GM19468 (cell line): Measurements from ENCODE around the gene OR2L5.
A peak's percentile ranks its signal among the peaks of the same experiment; 100 is the strongest.

Source experiments
- ATAC-seq: cut with Tn5 transposase; IDR thresholded peaks from one replicate; pipeline ENCODE4 v1.9.1; 2021; ENCODE audit warnings: mild to moderate bottlenecking, moderate library complexity, moderate number of reproducible peaks; ENCODE audit not compliant: unreplicated experiment; ENCODE audit errors: extremely low read depth

OR2L5 gene

DNA sequence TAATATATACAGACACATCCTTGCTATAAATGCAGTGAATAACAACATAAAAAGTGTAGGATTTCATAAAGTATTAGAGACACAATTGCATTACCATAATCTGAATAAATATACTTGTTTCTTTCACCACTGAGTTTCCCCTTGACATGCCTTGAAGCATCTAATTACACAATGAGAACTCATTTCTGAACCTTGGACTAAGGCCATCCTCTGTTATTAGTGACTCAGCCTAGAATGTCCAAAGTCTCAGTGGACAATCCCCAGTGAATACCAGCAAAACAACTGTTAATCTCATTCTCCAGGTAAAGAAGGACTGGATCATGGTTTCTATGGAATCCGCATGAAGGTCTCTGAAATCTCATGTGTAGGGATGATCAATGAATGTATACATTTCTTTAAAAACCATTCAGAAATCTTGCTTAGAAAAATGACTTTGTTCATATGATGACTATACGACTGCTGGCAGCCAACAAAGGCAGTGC is at the start of gene OR2L5:
Gene OR2L5 (plus strand): TSS at position 432 of the 482 bp plus-strand sequence. CDS start 8,288 bp downstream, outside the sequence.
- ATAC-seq: no peak

DNA sequence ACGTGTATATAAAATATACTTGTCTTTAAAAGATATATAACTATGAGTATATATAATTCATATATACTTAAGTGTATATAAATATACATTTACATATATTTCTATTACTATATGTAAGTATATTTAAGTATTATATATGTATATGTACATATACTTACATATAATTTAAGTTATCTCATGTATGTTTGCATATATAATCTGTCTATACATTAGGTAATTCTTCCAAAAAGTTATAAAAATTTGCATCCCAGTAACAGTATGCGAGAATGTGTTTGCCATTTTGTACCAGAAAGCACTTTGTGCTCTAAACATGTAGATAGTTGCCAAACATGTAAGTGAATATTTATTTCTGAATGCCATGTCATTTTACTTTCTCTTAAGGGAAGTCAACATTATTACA is 48.5 kb upstream of the OR2L5 start, which contains the start of gene OR2AK2:
Gene OR2AK2 (plus strand): TSS at position 301 of the 400 bp plus-strand sequence. CDS start 144 bp downstream, outside the sequence.
- no peak for ATAC-seq

DNA sequence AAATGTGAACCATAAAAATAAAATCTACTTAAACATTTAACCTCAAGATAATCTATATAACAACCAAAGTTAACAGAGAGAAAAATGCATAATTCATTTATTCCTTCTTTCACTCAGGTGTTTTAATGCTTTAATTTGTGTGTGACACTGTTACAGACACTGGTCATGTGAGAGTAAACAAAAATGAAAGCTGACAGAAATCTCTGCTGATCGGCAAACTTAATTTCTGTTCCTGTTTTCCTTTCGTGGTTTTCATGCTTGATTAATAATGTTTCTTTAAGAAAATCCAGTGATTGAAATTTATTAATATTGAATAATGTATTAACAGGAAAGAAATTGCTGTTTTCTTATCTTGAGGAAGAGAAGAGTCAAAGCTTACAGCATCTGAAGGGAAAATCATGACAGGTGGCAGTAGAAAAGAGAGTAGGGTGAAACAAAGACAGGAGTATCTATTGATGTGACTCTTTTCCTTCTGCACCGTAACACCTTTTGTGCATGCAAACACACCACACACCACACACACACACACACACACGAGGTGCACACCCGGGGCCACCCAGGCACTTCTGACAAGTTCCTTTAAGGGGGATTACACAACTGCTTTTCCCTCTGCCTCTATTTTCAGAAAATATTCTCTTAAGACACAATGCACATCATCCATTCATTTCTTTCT is 46.8 kb upstream of the OR2L5 start:
- peak; percentile 57 for ATAC-seq

DNA sequence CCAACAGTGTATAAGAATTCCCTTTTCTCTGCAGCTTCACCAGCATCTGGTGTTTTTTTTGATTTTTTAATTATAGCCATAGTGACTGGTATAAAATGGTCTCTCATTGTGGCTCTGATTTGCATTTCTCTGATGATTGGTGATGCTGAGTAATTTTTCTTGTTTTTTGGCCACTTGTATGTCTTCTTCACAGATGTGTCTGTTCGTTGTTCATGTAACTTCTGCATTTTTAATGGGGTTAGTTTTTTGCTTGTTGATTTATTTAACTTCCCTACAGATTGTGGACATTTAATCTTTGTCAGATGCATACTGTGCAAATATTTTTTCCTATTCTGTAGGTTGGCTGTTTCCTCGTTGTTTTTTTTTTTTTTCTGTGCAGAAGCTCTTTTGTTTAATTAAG is 20.5 kb upstream of the OR2L5 start:
- ATAC-seq: no peak

DNA sequence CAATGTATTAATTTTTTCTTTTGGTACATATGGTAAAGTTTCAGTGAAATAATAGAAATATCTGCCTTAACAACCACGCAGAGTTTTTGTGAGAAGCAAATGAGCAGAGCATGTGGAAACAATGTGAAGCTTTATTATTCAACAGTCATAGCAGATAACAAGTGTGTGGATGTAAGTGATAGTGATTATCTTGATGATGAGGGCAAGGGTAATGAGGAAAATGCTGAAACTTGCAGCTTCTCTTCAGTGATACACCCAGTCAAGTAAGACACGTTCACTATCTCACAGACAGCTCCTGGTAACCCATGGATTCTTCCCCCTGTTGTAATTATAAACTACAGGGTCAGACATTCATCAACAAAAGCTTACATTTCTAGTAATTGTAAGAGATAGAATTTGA is 14.6 kb upstream of the OR2L5 start:
- ATAC-seq: no peak

- ATAC-seq: no peak
These were observed 13.3 kb upstream of the OR2L5 start for GRCh38 chr1:248000169-248000568.

GRCh38 chr1:248007778-248008177 is 5.7 kb upstream of the OR2L5 start:
- ATAC-seq: no peak

DNA sequence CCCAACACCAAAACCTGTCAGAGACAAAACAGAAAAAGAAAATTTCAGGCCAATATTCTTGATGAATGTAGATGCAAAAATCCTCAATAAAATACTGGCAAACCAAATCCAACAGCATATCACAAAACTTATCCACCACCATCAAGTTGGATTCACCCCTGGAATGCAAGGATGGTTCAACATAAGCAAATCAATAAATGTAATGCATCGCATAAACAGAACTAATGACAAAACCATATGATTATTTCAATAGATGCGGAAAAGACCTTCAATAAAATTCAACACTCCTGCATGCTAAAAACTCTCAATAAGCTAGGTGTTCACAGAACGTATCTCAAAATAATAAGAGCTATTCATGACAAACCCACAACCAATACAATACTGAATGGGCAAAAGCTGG is 3.8 kb upstream of the OR2L5 start:
- no peak for ATAC-seq

- ATAC-seq: no peak
These were observed 2.3 kb downstream of the OR2L5 start for GRCh38 chr1:248015803-248016202.

DNA sequence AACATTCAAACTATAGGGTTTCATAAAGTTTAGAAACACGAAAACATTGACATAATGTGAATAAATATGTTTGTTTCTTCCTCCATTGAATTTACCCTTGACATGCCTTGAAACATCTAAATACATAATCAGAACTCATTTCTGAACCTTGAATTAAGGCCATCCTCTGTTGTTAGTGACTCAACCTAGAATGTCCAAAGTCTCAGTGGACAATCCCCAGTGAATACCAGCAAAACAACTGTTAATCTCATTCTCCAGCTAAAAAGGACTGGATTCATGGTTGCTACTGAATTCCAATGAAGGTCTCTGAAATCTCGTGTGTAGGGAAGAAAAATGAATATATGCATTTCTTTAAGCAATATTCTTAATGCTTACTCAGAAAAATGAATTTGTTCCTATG is 16.3 kb downstream of the OR2L5 start, which contains the start of gene OR2L2:
Gene OR2L2 (plus strand): TSS at position 301 of the 400 bp plus-strand sequence. CDS start 8,198 bp downstream, outside the sequence.
- no peak for ATAC-seq

DNA sequence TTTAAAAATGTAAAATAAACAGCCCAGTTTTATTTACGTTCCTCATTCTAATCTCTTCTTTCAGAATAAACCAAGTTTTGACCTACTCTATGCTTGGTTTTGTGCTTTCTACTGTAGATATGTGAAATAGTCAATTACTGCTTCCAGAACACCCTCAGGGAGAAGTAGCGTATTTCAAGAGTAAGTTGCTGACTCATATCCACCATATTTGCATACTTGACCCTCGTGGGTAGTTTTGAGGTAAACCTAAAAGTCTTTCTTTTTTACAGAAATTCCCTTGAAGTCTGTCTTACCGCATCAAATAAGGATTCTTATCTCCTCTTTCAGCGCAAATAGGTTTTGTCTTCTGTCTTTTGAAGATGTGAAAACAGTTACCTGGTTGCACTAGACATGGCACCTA is 31.7 kb downstream of the OR2L5 start:
- no peak for ATAC-seq

DNA sequence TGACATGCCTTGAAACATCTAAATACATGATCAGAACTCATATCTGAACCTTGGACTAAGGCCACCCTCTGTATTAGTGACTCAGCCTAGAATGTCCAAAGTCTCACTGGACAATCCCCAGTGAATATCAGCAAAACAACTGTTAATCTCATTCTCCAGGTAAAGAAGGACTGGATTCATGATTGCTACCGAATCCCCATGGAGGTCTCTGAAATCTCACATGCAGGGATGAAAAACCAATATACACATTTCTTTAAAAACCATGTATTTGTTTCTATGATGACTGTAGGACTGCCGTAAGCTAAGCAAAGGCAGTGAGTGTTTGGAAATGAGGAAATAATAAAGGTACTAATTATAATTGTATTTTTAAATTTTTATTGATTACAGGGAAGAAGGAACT is 33.1 kb downstream of the OR2L5 start, which contains the start of gene OR2L3:
Gene OR2L3 (plus strand): TSS at position 301 of the 400 bp plus-strand sequence. CDS start 13,846 bp downstream, outside the sequence.
- no peak for ATAC-seq

DNA sequence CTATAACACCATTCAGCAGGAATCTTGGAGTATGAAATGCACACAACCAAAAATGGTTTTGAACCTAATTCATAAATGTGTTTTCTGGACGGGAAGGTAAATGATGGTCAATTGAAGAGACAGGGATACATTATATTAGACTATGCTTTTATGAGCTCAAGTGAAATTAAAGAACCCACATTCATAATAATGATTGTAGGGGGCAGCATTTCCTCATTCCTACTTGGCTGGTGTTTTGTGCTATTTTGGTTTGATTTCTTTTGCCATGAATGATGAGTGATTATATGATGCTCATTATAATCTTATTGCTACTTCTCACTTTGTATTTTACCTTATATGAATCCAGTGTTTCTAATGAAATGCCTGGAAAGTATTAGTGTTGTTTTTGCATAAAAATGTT is 33.5 kb downstream of the OR2L5 start:
- ATAC-seq: no peak

DNA sequence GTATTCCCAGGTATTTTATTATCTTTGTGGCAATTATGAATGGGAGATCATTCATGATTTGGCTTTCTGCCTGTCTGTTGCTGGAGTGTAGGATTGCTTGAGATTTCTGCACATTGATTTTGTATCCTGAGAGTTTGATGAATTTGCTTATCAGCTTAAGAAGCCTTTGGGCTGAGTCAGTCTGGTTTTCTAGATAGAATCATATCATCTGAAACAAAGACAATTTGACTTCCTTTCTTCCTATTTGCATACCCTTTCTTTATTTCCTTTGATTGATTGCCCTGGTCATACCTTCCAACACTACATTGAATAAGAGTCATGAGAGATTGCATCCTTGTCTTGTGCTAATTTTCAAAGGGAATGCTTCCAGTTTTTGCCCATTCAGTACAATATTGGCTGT is 41.2 kb downstream of the OR2L5 start:
- no peak for ATAC-seq

GRCh38 chr1:248055261-248055660 is 41.8 kb downstream of the OR2L5 start:
- no peak for ATAC-seq

- no peak for ATAC-seq
These were observed 51.6 kb downstream of the OR2L5 start for GRCh38 chr1:248065071-248065470.

DNA sequence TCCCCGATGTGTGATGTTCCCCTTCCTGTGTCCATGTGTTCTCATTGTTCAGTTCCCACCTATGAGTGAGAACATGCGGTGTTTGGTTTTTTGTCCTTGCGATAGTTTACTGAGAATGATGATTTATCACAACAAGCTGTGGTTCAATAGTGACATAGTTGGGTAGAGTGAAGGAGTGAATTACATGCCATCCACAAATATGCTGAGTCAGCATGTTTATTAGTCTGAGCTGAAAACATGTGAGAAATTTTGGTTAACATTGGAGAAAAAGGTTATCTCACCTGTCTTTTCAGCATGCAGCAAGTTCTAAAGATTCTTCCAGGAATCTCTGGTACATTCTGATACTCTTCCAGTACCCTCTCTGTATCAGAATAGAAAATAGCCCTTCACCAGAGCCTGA is 52.1 kb downstream of the OR2L5 start:
- ATAC-seq: no peak
